Fibroblast of the aortic adventitia (primary cell): ENCODE measurements around the gene AKNA. TPM values are rescaled to one million over a fixed set of nuclear protein-coding genes. Genes with fewer than 3 reads are reported as not detected.

Source experiments
- DNase-seq: peaks from one replicate; pipeline ENCODE4 v3.0.0-alpha.2; 2010; ENCODE audit warnings: low read depth
- H3K4me3 ChIP-seq: 2 replicates; pipeline ENCODE4 v1.5.1; 2011; ENCODE audit warnings: low read depth, mild to moderate bottlenecking, control low read depth, low read length, moderate library complexity
- CTCF ChIP-seq: IDR thresholded peaks from 2 replicates; pipeline ENCODE4 v1.5.1; 2011; ENCODE audit warnings: mild to moderate bottlenecking, low read length, control low read depth, inconsistent platforms; ENCODE audit not compliant: insufficient read depth
- total RNA-seq: library from RNA; depleted of rRNA; stranded (reverse); fragments of >200 nt; gene quantifications from 2 replicates; pipeline ENCODE4 v1.2.3, GENCODE V29; 2012; ENCODE audit warnings: low replicate concordance

Gene AKNA
- total RNA-seq, 1 donor: 22.3 TPM

- no peak for TF ChIP-seq CTCF
- no peak for DNase-seq
- H3K4me3 ChIP-seq: no peak overlapping the region
Observed at GRCh38 chr9:114290561-114290986, 97.2 kb downstream of the AKNA start.

- no peak for TF ChIP-seq CTCF
- H3K4me3 ChIP-seq: no peak overlapping the region
- DNase-seq: no peak
Observed at GRCh38 chr9:114289571-114290481, 98.0 kb downstream of the AKNA start.

- DNase-seq: no peak
- TF ChIP-seq CTCF: no peak
- no peak overlapping the region for H3K4me3 ChIP-seq
Observed at GRCh38 chr9:114289106-114289505, 98.7 kb downstream of the AKNA start.

- no peak for TF ChIP-seq CTCF
- no peak overlapping the region for H3K4me3 ChIP-seq
- peak; percentile 33 for DNase-seq
Observed at GRCh38 chr9:114288193-114289091, 99.3 kb downstream of the AKNA start.

GRCh38 chr9:114287763-114288192 lies 100.0 kb downstream of the AKNA start:
- DNase-seq: no peak

More at GRCh38 chr9:114287763-114288192, 100.0 kb downstream of the AKNA start:
- TF ChIP-seq CTCF: no peak
- H3K4me3 ChIP-seq: no peak overlapping the region
